Nephron (organoid): ENCODE results near the gene FAM170B.

Experiments used
- H3K27ac Mint-ChIP-seq, 3 experiments: 2 replicates each; pipeline ENCODE4 v1.8.0; 2020; ENCODE audit warnings: mixed read lengths in 3 of 3, mild to moderate bottlenecking in 2 of 3, moderate library complexity in 1 of 3
- H3K27me3 Mint-ChIP-seq: 2 replicates; pipeline ENCODE4 v1.8.0; 2021; ENCODE audit warnings: low read depth, mild to moderate bottlenecking, moderate library complexity, mixed read lengths
- H3K36me3 Mint-ChIP-seq: 2 replicates; pipeline ENCODE4 v1.8.0; 2020; ENCODE audit warnings: low read depth, mixed read lengths
- H3K4me1 Mint-ChIP-seq: 2 replicates; pipeline ENCODE4 v1.8.0; 2020; ENCODE audit warnings: mixed read lengths
- H3K4me3 Mint-ChIP-seq, 3 experiments: 2 replicates each; pipeline ENCODE4 v1.8.0; 2020; ENCODE audit warnings: mild to moderate bottlenecking in 3 of 3, mixed read lengths in 3 of 3, moderate library complexity in 2 of 3
- H3K9me3 Mint-ChIP-seq: 2 replicates; pipeline ENCODE4 v1.8.0; 2020; ENCODE audit warnings: mixed read lengths
- TF ChIP-seq, protein P1 (sequence below), 3 experiments: fragments of 200-600 bp; sonication (generic); IDR thresholded peaks; one replicate each; pipeline ENCODE4 v1.5.0; 2021; ENCODE audit warnings: antibody characterized with exemption in 3 of 3; ENCODE audit not compliant: unreplicated experiment in 3 of 3

Gene FAM170B

DNA sequence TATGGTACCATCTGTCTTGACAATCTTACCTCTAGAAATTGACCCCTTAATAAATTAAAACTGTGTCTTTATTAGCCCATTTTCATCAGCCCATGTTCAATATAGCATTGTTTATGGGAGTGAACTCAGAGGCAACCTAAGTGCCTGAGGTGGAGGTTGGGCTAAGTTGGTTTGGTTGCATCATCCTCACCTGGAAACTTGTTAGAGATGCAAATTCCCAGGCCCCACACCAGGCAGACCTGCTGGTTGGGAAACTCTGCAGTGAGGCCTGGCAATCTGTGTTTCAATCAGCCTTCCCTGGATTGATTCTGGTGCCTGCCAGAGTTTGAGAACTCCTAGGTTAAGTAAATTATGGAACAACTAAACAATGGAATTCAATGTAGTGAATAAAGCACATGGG, 9.4 kb upstream of the FAM170B start:
- Mint-ChIP-seq H3K4me1 (peaks cover 61% of the 10 kb centered on the region), H3K27ac (peak overlapping the region in 1 of 3 experiments; percentile 43), H3K9me3 (peaks cover 17% of the 10 kb centered on the region), H3K4me3 (no peak overlapping the region), H3K27me3 (peaks cover 6% of the 10 kb centered on the region), H3K36me3 (peaks cover 2% of the 10 kb centered on the region)
- TF ChIP-seq, protein P1, sequence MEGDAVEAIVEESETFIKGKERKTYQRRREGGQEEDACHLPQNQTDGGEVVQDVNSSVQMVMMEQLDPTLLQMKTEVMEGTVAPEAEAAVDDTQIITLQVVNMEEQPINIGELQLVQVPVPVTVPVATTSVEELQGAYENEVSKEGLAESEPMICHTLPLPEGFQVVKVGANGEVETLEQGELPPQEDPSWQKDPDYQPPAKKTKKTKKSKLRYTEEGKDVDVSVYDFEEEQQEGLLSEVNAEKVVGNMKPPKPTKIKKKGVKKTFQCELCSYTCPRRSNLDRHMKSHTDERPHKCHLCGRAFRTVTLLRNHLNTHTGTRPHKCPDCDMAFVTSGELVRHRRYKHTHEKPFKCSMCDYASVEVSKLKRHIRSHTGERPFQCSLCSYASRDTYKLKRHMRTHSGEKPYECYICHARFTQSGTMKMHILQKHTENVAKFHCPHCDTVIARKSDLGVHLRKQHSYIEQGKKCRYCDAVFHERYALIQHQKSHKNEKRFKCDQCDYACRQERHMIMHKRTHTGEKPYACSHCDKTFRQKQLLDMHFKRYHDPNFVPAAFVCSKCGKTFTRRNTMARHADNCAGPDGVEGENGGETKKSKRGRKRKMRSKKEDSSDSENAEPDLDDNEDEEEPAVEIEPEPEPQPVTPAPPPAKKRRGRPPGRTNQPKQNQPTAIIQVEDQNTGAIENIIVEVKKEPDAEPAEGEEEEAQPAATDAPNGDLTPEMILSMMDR (IDR thresholded peaks at IDR 0.05; ENCODE audit: unreplicated experiment in 3 of 3): no peak

- Mint-ChIP-seq H3K9me3 (peaks cover 13% of the 10 kb centered on the region), H3K27me3 (peaks cover 9% of the 10 kb centered on the region), H3K4me3 (no peak overlapping the region), H3K36me3 (no peaks in the 10 kb centered on the region), H3K4me1 (peaks cover 63% of the 10 kb centered on the region), H3K27ac (peak overlapping the region in 2 of 3 experiments; percentile 62 to 80)
- TF ChIP-seq, protein P1 (IDR thresholded peaks at IDR 0.05; ENCODE audit: unreplicated experiment in 3 of 3): no peak
Measured at GRCh38 chr10:49141541-49142332, 7.9 kb upstream of the FAM170B start.

DNA sequence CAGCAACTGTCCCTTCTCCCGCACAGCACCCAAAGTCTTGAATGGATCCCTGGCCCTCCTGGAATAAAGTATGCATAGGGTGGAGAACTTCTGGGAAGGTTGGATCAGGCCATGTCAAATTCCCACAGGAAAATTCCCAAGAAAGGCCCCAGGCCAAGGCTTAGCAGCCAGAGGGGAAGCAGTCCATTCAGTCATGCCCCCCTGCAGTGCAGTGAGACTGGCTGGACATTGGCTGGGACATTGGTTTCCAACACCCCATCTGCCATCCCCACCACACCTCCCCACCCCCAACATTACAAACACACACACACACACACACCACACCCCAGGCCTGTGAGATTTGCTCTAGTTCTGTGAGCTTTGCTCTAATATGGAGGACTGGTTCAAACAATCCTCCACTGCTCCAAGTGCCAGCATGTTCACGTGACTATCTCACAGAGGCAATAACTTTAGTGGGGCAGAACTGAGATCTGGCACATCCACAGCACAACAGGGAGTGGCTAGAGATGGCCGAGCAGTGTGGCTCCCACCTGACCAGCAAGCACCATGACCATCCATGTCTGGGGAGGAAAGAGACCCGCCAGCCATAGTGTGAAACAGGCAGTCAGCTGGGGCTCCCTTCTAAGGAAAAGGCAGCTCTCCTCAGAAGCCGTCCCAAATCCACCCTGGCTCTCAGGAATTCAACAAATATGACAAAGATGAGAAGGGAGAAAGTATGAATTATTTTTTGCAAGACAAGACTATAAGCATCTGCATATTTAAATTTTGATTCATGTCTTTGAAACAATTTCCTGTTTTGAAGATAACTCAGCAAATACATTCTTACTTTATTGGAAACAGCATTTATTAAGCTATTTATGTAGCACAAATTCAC, 6.7 kb upstream of the FAM170B start:
- Mint-ChIP-seq H3K9me3 (peaks cover 12% of the 10 kb centered on the region), H3K27ac (peak overlapping the region in 2 of 3 experiments; percentile 45 to 80), H3K27me3 (peaks cover 5% of the 10 kb centered on the region), H3K4me3 (no peak overlapping the region), H3K4me1 (peaks cover 62% of the 10 kb centered on the region), H3K36me3 (no peaks in the 10 kb centered on the region)
- TF ChIP-seq, protein P1 (IDR thresholded peaks at IDR 0.05; ENCODE audit: unreplicated experiment in 3 of 3): no peak

- Mint-ChIP-seq H3K9me3 (peaks cover 7% of the 10 kb centered on the region), H3K4me1 (peaks cover 55% of the 10 kb centered on the region), H3K27me3 (peaks cover 3% of the 10 kb centered on the region), H3K36me3 (no peaks in the 10 kb centered on the region), H3K4me3 (no peak overlapping the region), H3K27ac (no peak overlapping the region)
- TF ChIP-seq, protein P1 (IDR thresholded peaks at IDR 0.05; ENCODE audit: unreplicated experiment in 3 of 3): no peak
Measured at GRCh38 chr10:49139846-49140195, 6.0 kb upstream of the FAM170B start.

GRCh38 chr10:49139028-49139845, 5.4 kb upstream of the FAM170B start:
- H3K27ac Mint-ChIP-seq: peak overlapping the region in 1 of 3 experiments; percentile 35
- H3K4me3 Mint-ChIP-seq: no peak overlapping the region
- H3K27me3 Mint-ChIP-seq: peaks cover 7% of the 10 kb centered on the region
- H3K4me1 Mint-ChIP-seq: peaks cover 54% of the 10 kb centered on the region
- H3K36me3 Mint-ChIP-seq: no peaks in the 10 kb centered on the region
- peaks cover 10% of the 10 kb centered on the region for H3K9me3 Mint-ChIP-seq
- TF ChIP-seq, protein P1 (IDR thresholded peaks at IDR 0.05; ENCODE audit: unreplicated experiment in 3 of 3): no peak
